ENCODE measurements around the gene EFEMP1. TPM values are rescaled to one million over a fixed set of nuclear protein-coding genes. Genes with fewer than 3 reads are reported as not detected.
A peak's percentile ranks its signal among the peaks of the same experiment; 100 is the strongest.

EFEMP1 gene
- total and polyA plus RNA-seq, 7 experiments from 2014 or later: not detected

GRCh38 chr2:55922291-55922907 is 1.2 kb downstream of the EFEMP1 start:
- no peak overlapping the region for H3K27ac Mint-ChIP-seq
- peaks cover 0 to 9% (median 0%) of the 10 kb centered on the region in 7 donors for H3K4me1 Mint-ChIP-seq
- H3K27me3 Mint-ChIP-seq: peaks cover 41 to 52% (median 46%) of the 10 kb centered on the region in 5 donors

GRCh38 chr2:55919574-55919973 is 4.0 kb downstream of the EFEMP1 start:
- ATAC-seq (no peak), DNase-seq (no peak)
- H3K27me3 Mint-ChIP-seq: peaks cover 24 to 35% (median 31%) of the 10 kb centered on the region in 5 donors
- H3K27ac Mint-ChIP-seq: no peak overlapping the region
- Histone ChIP-seq H3K4me1 (ENCODE audit: control insufficient read depth in 2 of 2, insufficient read depth in 2 of 2, low read length in 2 of 2) (no peaks in the 10 kb centered on the region), H3K36me3 (ENCODE audit: control insufficient read depth in 2 of 3, insufficient read depth in 3 of 3, low read length in 3 of 3) (no peaks in the 10 kb centered on the region), H3K9me3 (ENCODE audit: control insufficient read depth in 2 of 3, low read length in 3 of 3) (no peaks in the 10 kb centered on the region), H3K4me3 (ENCODE audit: low read length) (no peak overlapping the region), H3K27me3 (ENCODE audit: control insufficient read depth in 2 of 2, insufficient read depth in 2 of 2, low read length in 2 of 2) (peaks cover 0 to 8% of the 10 kb centered on the region in 2 donors), H3K27ac (ENCODE audit: low read depth, low read length) (no peak overlapping the region)
- ChIA-PET POLR2A (no interaction called here), CTCF (no interaction called here)
- no peak overlapping the region for H3K4me3 Mint-ChIP-seq
- peaks cover 0 to 9% (median 0%) of the 10 kb centered on the region in 7 donors for H3K4me1 Mint-ChIP-seq
- peaks cover 0 to 5% (median 0%) of the 10 kb centered on the region in 5 donors for H3K36me3 Mint-ChIP-seq
- peaks cover 0 to 3% (median 0%) of the 10 kb centered on the region in 11 donors for H3K9me3 Mint-ChIP-seq
- intact Hi-C loops (cut with micrococcal nuclease): no loop called here

More at GRCh38 chr2:55922291-55922907, 1.2 kb downstream of the EFEMP1 start:
- no peak for DNase-seq
- ChIA-PET POLR2A (no interaction called here), CTCF (no interaction called here)
- peaks cover 0 to 5% (median 0%) of the 10 kb centered on the region in 5 donors for H3K36me3 Mint-ChIP-seq
- Histone ChIP-seq H3K36me3 (ENCODE audit: control insufficient read depth in 2 of 3, insufficient read depth in 3 of 3, low read length in 3 of 3) (no peaks in the 10 kb centered on the region), H3K27ac (ENCODE audit: low read depth, low read length) (no peak overlapping the region), H3K4me3 (ENCODE audit: low read length) (no peak overlapping the region), H3K4me1 (ENCODE audit: control insufficient read depth in 2 of 2, insufficient read depth in 2 of 2, low read length in 2 of 2) (no peaks in the 10 kb centered on the region), H3K27me3 (ENCODE audit: control insufficient read depth in 2 of 2, insufficient read depth in 2 of 2, low read length in 2 of 2) (peaks cover 0 to 8% of the 10 kb centered on the region in 2 donors), H3K9me3 (ENCODE audit: control insufficient read depth in 2 of 3, low read length in 3 of 3) (no peaks in the 10 kb centered on the region)
- ATAC-seq: no peak
- peak overlapping the region in 1 of 10 donors; percentile 17 for H3K4me3 Mint-ChIP-seq
- peaks cover 0 to 9% (median 0%) of the 10 kb centered on the region in 11 donors for H3K9me3 Mint-ChIP-seq
- intact Hi-C loops (cut with micrococcal nuclease): no loop called here

GRCh38 chr2:55918856-55919255 is 4.7 kb downstream of the EFEMP1 start:
- Mint-ChIP-seq H3K27ac (no peak overlapping the region), H3K36me3 (peaks cover 0 to 5% (median 0%) of the 10 kb centered on the region in 5 donors), H3K9me3 (peaks cover 0 to 3% (median 0%) of the 10 kb centered on the region in 11 donors), H3K4me1 (peaks cover 0 to 8% (median 0%) of the 10 kb centered on the region in 7 donors), H3K27me3 (peaks cover 17 to 28% (median 24%) of the 10 kb centered on the region in 5 donors), H3K4me3 (no peak overlapping the region)
- ChIA-PET CTCF (no interaction called here), POLR2A (no interaction called here)
- H3K9me3 ChIP-seq (ENCODE audit: control insufficient read depth in 2 of 3, low read length in 3 of 3): no peaks in the 10 kb centered on the region
- no peaks in the 10 kb centered on the region for H3K36me3 ChIP-seq (ENCODE audit: control insufficient read depth in 2 of 3, insufficient read depth in 3 of 3, low read length in 3 of 3)
- peaks cover 0 to 8% of the 10 kb centered on the region in 2 donors for H3K27me3 ChIP-seq (ENCODE audit: control insufficient read depth in 2 of 2, insufficient read depth in 2 of 2, low read length in 2 of 2)
- no peak overlapping the region for H3K4me3 ChIP-seq (ENCODE audit: low read length)
- ATAC-seq (no peak), DNase-seq (no peak)
- H3K27ac ChIP-seq (ENCODE audit: low read depth, low read length): no peak overlapping the region
- no peaks in the 10 kb centered on the region for H3K4me1 ChIP-seq (ENCODE audit: control insufficient read depth in 2 of 2, insufficient read depth in 2 of 2, low read length in 2 of 2)
- intact Hi-C loops (cut with micrococcal nuclease): no loop called here

DNA sequence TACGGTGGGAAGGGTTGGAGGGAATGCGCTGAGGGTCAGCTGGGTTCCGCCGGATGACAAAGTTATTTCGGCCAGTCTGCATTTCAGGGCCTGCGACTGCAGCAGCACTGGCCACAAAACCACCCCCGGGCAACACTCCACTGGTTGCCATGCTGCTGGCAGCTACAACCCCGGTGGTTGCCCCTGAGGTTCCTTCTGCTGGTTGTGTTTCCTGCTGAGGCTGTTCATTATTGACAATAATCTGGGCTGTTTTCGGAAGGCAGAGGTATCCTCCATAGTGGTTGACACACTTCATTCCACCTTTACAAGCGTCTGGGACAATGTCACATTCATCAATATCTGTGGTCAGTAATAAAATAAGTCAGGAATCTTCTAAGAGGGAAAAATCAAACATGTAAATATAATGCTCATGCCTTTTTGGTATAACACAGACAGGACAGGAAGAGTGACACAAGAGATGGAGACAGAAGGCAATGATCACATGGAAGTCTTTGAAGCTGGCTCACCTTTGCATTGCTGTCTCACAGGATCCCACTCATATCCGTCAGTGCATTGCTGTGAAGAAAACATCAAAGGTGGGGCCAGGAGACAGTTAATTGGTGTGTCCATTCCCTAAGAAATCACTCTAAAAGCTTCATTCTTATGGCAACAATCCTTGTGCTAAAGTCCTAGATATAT is 5.7 kb downstream of the EFEMP1 start:
- no peak for DNase-seq
- ATAC-seq: no peak
- H3K4me3 ChIP-seq (ENCODE audit: low read length): no peak overlapping the region
- no peaks in the 10 kb centered on the region for H3K36me3 ChIP-seq (ENCODE audit: control insufficient read depth in 2 of 3, insufficient read depth in 3 of 3, low read length in 3 of 3)
- no peak overlapping the region for H3K27ac ChIP-seq (ENCODE audit: low read depth, low read length)
- no peak overlapping the region for H3K27ac Mint-ChIP-seq
- H3K9me3 Mint-ChIP-seq: peaks cover 0 to 3% (median 0%) of the 10 kb centered on the region in 11 donors
- peaks cover 0 to 7% of the 10 kb centered on the region in 2 donors for H3K27me3 ChIP-seq (ENCODE audit: control insufficient read depth in 2 of 2, insufficient read depth in 2 of 2, low read length in 2 of 2)
- H3K9me3 ChIP-seq (ENCODE audit: control insufficient read depth in 2 of 3, low read length in 3 of 3): no peaks in the 10 kb centered on the region
- peaks cover 0 to 5% (median 0%) of the 10 kb centered on the region in 5 donors for H3K36me3 Mint-ChIP-seq
- CTCF ChIA-PET: no interaction called here
- H3K4me3 Mint-ChIP-seq: no peak overlapping the region
- intact Hi-C loops (cut with micrococcal nuclease): no loop called here
- H3K4me1 ChIP-seq (ENCODE audit: control insufficient read depth in 2 of 2, insufficient read depth in 2 of 2, low read length in 2 of 2): no peaks in the 10 kb centered on the region
- POLR2A ChIA-PET: no interaction called here
- H3K4me1 Mint-ChIP-seq: peaks cover 0 to 2% (median 0%) of the 10 kb centered on the region in 7 donors
- H3K27me3 Mint-ChIP-seq: peaks cover 10 to 22% (median 15%) of the 10 kb centered on the region in 5 donors

- Mint-ChIP-seq H3K27me3 (peaks cover 3 to 15% (median 8%) of the 10 kb centered on the region in 5 donors), H3K4me1 (no peaks in the 10 kb centered on the region), H3K36me3 (no peaks in the 10 kb centered on the region), H3K9me3 (peaks cover 0 to 3% (median 0%) of the 10 kb centered on the region in 11 donors), H3K4me3 (no peak overlapping the region), H3K27ac (no peak overlapping the region)
- no peak overlapping the region for H3K4me3 ChIP-seq (ENCODE audit: low read length)
- ChIA-PET CTCF (no interaction called here), POLR2A (no interaction called here)
- no peaks in the 10 kb centered on the region for H3K36me3 ChIP-seq (ENCODE audit: control insufficient read depth in 2 of 3, insufficient read depth in 3 of 3, low read length in 3 of 3)
- no peak overlapping the region for H3K27ac ChIP-seq (ENCODE audit: low read depth, low read length)
- peaks cover 0 to 2% of the 10 kb centered on the region in 2 donors for H3K27me3 ChIP-seq (ENCODE audit: control insufficient read depth in 2 of 2, insufficient read depth in 2 of 2, low read length in 2 of 2)
- intact Hi-C loops (cut with micrococcal nuclease): no loop called here
- H3K4me1 ChIP-seq (ENCODE audit: control insufficient read depth in 2 of 2, insufficient read depth in 2 of 2, low read length in 2 of 2): no peaks in the 10 kb centered on the region
- DNase-seq: no peak
- H3K9me3 ChIP-seq (ENCODE audit: control insufficient read depth in 2 of 3, low read length in 3 of 3): no peaks in the 10 kb centered on the region
- no peak for ATAC-seq
Observed at GRCh38 chr2:55917117-55917516, 6.5 kb downstream of the EFEMP1 start.

DNA sequence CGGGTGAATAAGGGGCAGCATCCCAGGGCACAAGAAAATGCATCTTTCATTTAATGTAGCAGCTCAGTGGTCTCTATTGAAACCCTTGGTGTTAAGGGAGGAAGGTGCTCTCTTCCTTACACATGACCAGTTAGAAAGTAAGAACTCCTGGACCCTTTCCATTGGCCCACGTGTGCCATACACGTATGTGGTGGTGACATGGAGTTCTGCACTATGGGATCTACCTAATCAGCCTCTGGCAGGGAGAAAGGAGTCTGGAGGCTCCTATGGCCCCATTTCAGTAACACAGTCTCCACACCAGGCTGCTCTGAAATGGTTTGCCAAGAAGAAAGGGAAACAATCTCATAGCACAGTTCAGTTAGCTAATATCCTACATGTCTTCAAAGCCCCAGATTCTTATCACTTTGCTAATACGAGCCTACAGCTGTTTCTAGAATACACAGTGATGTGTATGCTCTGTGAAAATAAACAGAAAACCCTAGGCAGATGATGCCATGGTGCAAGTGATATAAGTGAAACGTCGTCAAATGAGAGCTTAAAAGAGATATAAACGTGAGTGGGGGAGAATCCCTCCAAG is 7.0 kb downstream of the EFEMP1 start:
- no peak for DNase-seq
- Mint-ChIP-seq H3K36me3 (no peaks in the 10 kb centered on the region), H3K4me1 (no peaks in the 10 kb centered on the region), H3K27me3 (peaks cover 0 to 12% (median 4%) of the 10 kb centered on the region in 5 donors), H3K9me3 (peaks cover 0 to 3% (median 0%) of the 10 kb centered on the region in 11 donors), H3K4me3 (no peak overlapping the region), H3K27ac (no peak overlapping the region)
- H3K27me3 ChIP-seq (ENCODE audit: control insufficient read depth in 2 of 2, insufficient read depth in 2 of 2, low read length in 2 of 2): no peaks in the 10 kb centered on the region
- ChIA-PET POLR2A (no interaction called here), CTCF (no interaction called here)
- no peak overlapping the region for H3K27ac ChIP-seq (ENCODE audit: low read depth, low read length)
- intact Hi-C loops (cut with micrococcal nuclease): no loop called here
- no peaks in the 10 kb centered on the region for H3K9me3 ChIP-seq (ENCODE audit: control insufficient read depth in 2 of 3, low read length in 3 of 3)
- no peaks in the 10 kb centered on the region for H3K36me3 ChIP-seq (ENCODE audit: control insufficient read depth in 2 of 3, insufficient read depth in 3 of 3, low read length in 3 of 3)
- ATAC-seq: no peak
- no peaks in the 10 kb centered on the region for H3K4me1 ChIP-seq (ENCODE audit: control insufficient read depth in 2 of 2, insufficient read depth in 2 of 2, low read length in 2 of 2)
- no peak overlapping the region for H3K4me3 ChIP-seq (ENCODE audit: low read length)

Data from naive thymus-derived CD4-positive, alpha-beta T cell (primary cell).